Melanocyte of skin (primary cell): ENCODE results near the gene GPR87. TPM values are rescaled to one million over a fixed set of nuclear protein-coding genes. Genes with fewer than 3 reads are reported as not detected.

Experiments used
- total RNA-seq, 2 donors: library from RNA; depleted of rRNA; stranded (reverse); fragments of >200 nt; gene quantifications; 2 replicates each; pipeline ENCODE4 v1.2.3, GENCODE V29; 2012

Gene GPR87
- total RNA-seq, result not detected

GRCh38 chr3:151316267-151316991 lies at the start of gene GPR87:
TSS of gene GPR87 (minus strand) at chr3:151316820. CDS start at chr3:151300100, 16,720 bp downstream.

GRCh38 chr3:151329363-151329762 lies 12.7 kb upstream of the GPR87 start, which contains the start of gene P2RY13:
TSS of gene P2RY13 (minus strand) at chr3:151329549. CDS start at chr3:151329528, 21 bp downstream.

GRCh38 chr3:151278230-151278629 lies 38.4 kb downstream of the GPR87 start, which contains the start of gene P2RY14:
TSS of gene P2RY14 (minus strand) at chr3:151278542. CDS start at chr3:151214316, 64,226 bp downstream.

Other genes with a start within 250 kb of the GPR87 start
- under 1 TPM; under 0.01 to 0.33 TPM for gene MED12L, start 231.2 kb downstream of the GPR87 start, total RNA-seq
- not detected for gene GPR171, start 113.6 kb downstream of the GPR87 start, total RNA-seq
- not detected for gene P2RY14, start 38.3 kb downstream of the GPR87 start, total RNA-seq
- gene P2RY13, start 12.7 kb upstream of the GPR87 start, total RNA-seq, result not detected
- 1 to 10 TPM in 1 of 2 donors, under 1 TPM in 1; 1.00 to 3.4 TPM for gene P2RY12, start 67.9 kb upstream of the GPR87 start, total RNA-seq
- under 1 TPM; under 0.01 TPM for gene IGSF10, start 144.2 kb upstream of the GPR87 start, total RNA-seq